B cell (primary cell): Measurements from ENCODE around the gene GSDME. TPM values are rescaled to one million over a fixed set of nuclear protein-coding genes. Genes with fewer than 3 reads are reported as not detected.

Experiments
- ATAC-seq: fragments of 200-7000 bp; cut with Tn5 transposase; one replicate; pipeline ENCODE4 v1.10.0; 2021; ENCODE audit warnings: low read depth, mild to moderate bottlenecking, moderate number of reproducible peaks, moderate library complexity
- CTCF ChIA-PET: fragments of 350-600 bp; sonication (Branson Sonifier 250); formaldehyde crosslinking; loops from one replicate; lab custom pipeline; 2021; ENCODE audit warnings: antibody characterized with exemption, inconsistent platforms; lab: Charles Lee
- POLR2A ChIA-PET: fragments of 350-600 bp; sonication (Branson Sonifier 250); formaldehyde crosslinking; loops from one replicate; lab custom pipeline; 2021; ENCODE audit warnings: antibody characterized with exemption; lab: Charles Lee
- DNase-seq: peaks from one replicate; pipeline ENCODE4 v3.0.0; 2013
- H2AFZ ChIP-seq: 2 replicates; pipeline ENCODE4 v1.6.1; 2012; ENCODE audit warnings: mild to moderate bottlenecking, low read depth, low read length; ENCODE audit not compliant: insufficient read depth, poor library complexity, severe bottlenecking
- H3K27ac ChIP-seq, 2 donors: 1 replicate in 1 of 2; 2 replicates in 1 of 2; pipeline ENCODE4 v1.5.1; 2012 to 2013; ENCODE audit warnings: low read length in 2 of 2, mild to moderate bottlenecking in 2 of 2, moderate library complexity in 1 of 2
- H3K27me3 ChIP-seq, 4 experiments: fragments of 200-600 bp in 1 of 4; sonication (generic) in 1 of 4; replicated peaks in 1 of 4; 1 replicate in 2 of 4; 2 replicates in 2 of 4; pipeline versions ENCODE4 v1.6.1 to v1.7.0; 2013 to 2016; ENCODE audit warnings: low read length in 3 of 4, mild to moderate bottlenecking in 2 of 4, mixed read lengths in 1 of 4, moderate library complexity in 1 of 4; ENCODE audit not compliant: insufficient read depth in 4 of 4, control insufficient read depth in 3 of 4; ENCODE audit errors: control extremely low read depth in 1 of 4
- H3K36me3 ChIP-seq, 2 experiments: replicated peaks in 1 of 2; 1 replicate in 1 of 2; 2 replicates in 1 of 2; pipeline versions ENCODE4 v1.6.1 to v1.7.1; 2013; ENCODE audit warnings: low read length in 1 of 2; ENCODE audit not compliant: insufficient read depth in 2 of 2, control insufficient read depth in 1 of 2; ENCODE audit errors: control extremely low read depth in 1 of 2, extremely low read depth in 1 of 2
- H3K4me1 ChIP-seq, 2 donors: fragments of 200-600 bp in 1 of 2; sonication (generic) in 1 of 2; 1 replicate in 1 of 2; 2 replicates in 1 of 2; pipeline versions ENCODE4 v1.5.1 to v1.6.1; 2013 to 2017; ENCODE audit warnings: low read length in 2 of 2; ENCODE audit not compliant: control insufficient read depth in 2 of 2, insufficient read depth in 2 of 2
- H3K4me2 ChIP-seq: replicated peaks from 2 replicates; pipeline ENCODE3; 2012; ENCODE audit warnings: mild to moderate bottlenecking, low read depth, low read length; ENCODE audit not compliant: poor library complexity, severe bottlenecking
- H3K4me3 ChIP-seq, 5 experiments: fragments of 200-600 bp in 1 of 5; sonication (generic) in 1 of 5; 1 replicate in 3 of 5; 2 replicates in 2 of 5; pipeline versions ENCODE4 v1.5.1 to v1.7.0; 2011 to 2016; ENCODE audit warnings: low read length in 4 of 5, mild to moderate bottlenecking in 4 of 5, low read depth in 2 of 5, control low read depth in 1 of 5, moderate library complexity in 1 of 5; ENCODE audit not compliant: insufficient read depth in 1 of 5; ENCODE audit errors: control extremely low read depth in 1 of 5, extremely low read depth in 1 of 5
- H3K79me2 ChIP-seq: fragments of 200-600 bp; sonication (generic); one replicate; pipeline ENCODE4 v1.6.0; 2016; ENCODE audit warnings: low read length; ENCODE audit not compliant: control insufficient read depth, insufficient read depth
- H3K9ac ChIP-seq: fragments of 200-600 bp; sonication (generic); 2 replicates; pipeline ENCODE4 v1.6.1; 2017; ENCODE audit warnings: mild to moderate bottlenecking, low read length, moderate library complexity
- H3K9me3 ChIP-seq, 3 donors: one replicate each; pipeline versions ENCODE4 v1.6.1 to v1.7.1; 2013; ENCODE audit warnings: low read length in 2 of 3; ENCODE audit not compliant: control insufficient read depth in 2 of 3, insufficient read depth in 1 of 3; ENCODE audit errors: control extremely low read depth in 1 of 3
- H4K20me1 ChIP-seq: 2 replicates; pipeline ENCODE4 v1.6.0; 2012; ENCODE audit warnings: mild to moderate bottlenecking, low read length; ENCODE audit not compliant: insufficient read depth, control insufficient read depth, poor library complexity, severe bottlenecking
- H3K27ac Mint-ChIP-seq: one replicate; pipeline ENCODE4 v1.8.0; 2021; ENCODE audit warnings: mixed read lengths
- H3K27me3 Mint-ChIP-seq: one replicate; pipeline ENCODE4 v1.8.0; 2021; ENCODE audit warnings: mixed read lengths
- H3K4me1 Mint-ChIP-seq: one replicate; pipeline ENCODE4 v1.8.0; 2021; ENCODE audit warnings: mixed read lengths
- H3K4me3 Mint-ChIP-seq: one replicate; pipeline ENCODE4 v1.8.0; 2021; ENCODE audit warnings: mixed read lengths
- H3K9me3 Mint-ChIP-seq: one replicate; pipeline ENCODE4 v1.8.0; 2022; ENCODE audit warnings: mixed read lengths; ENCODE audit not compliant: insufficient read depth
- CTCF ChIP-seq: fragments of 200-600 bp; IDR thresholded peaks from one replicate; pipeline ENCODE4 v1.8.0; 2022; ENCODE audit warnings: antibody characterized with exemption, mild to moderate bottlenecking
- EZH2 ChIP-seq: IDR thresholded peaks from 2 replicates; pipeline ENCODE4 v1.6.1; 2012; ENCODE audit warnings: borderline replicate concordance, low read depth, mild to moderate bottlenecking, moderate library complexity, low read length; ENCODE audit not compliant: insufficient read depth, poor library complexity, severe bottlenecking
- WGBS: methylation state at CpG from one replicate; pipeline ENCODE4 v1.1.5; 2013; ENCODE audit warnings: missing lambda C conversion rate; ENCODE audit not compliant: insufficient coverage; 5-methylcytosine and 5-hydroxymethylcytosine counted together
- intact Hi-C: fragments of 100-400 bp; cut with micrococcal nuclease; formaldehyde crosslinking; loops from one replicate; pipeline ENCODE4 v1.10.0; 2022
- polyA plus RNA-seq: library from polyadenylated mRNA; depleted of rRNA; stranded (reverse); fragments of >200 nt; gene quantifications from 2 replicates; pipeline ENCODE4 v1.2.3, GENCODE V29; 2012
- total RNA-seq, 2 donors: library from RNA; stranded (reverse); fragments of 120-200 nt in 1 of 2; gene quantifications; 1 replicate in 1 of 2; 2 replicates in 1 of 2; pipeline versions ENCODE4 v1.2.3 to v1.2.4, GENCODE V29; 2013 to 2022

GSDME gene
- total and polyA plus RNA-seq, 2 donors (not counting 1 experiment from before 2014, with no cell fraction given): 7.0 to 11.9 TPM

- DNase-seq (peak; percentile 61), ATAC-seq (no peak)
- ChIA-PET POLR2A (interaction anchor here (0.7 kb wide), 2 partner anchors 18 to 101 kb away, joined by 4 to 7 read pairs; no protein-coding TSS in a partner anchor), CTCF (interaction anchor here (0.5 to 3.2 kb wide), 3 partner anchors 10 to 376 kb away, joined by 3 to 12 read pairs (median 5); no protein-coding TSS in a partner anchor)
- peak overlapping the region; percentile 61 to 79 for H3K27ac ChIP-seq
- H3K27me3 Mint-ChIP-seq: no peaks in the 10 kb centered on the region
- 60% methylated on average over 1 of the region's 3 CpGs for WGBS
- H3K27me3 ChIP-seq: no peaks in the 10 kb centered on the region
- H3K4me1 ChIP-seq: peaks cover 50 to 69% of the 10 kb centered on the region in 2 donors
- peaks cover 0 to 18% (median 0%) of the 10 kb centered on the region in 3 donors for H3K9me3 ChIP-seq
- TF ChIP-seq EZH2 (no peak), CTCF (no peak)
- H3K79me2 ChIP-seq: no peaks in the 10 kb centered on the region
- peaks cover 3% of the 10 kb centered on the region for H3K9me3 Mint-ChIP-seq
- no peak overlapping the region for H2AFZ ChIP-seq
- intact Hi-C loops: loop anchor here (1.0 to 10.0 kb wide), 2 partner anchors 37 to 375 kb away; partner anchors contain the start of gene GSDME
- H3K36me3 ChIP-seq: no peaks in the 10 kb centered on the region
- H3K4me2 ChIP-seq: no peak overlapping the region
- no peak overlapping the region for H3K4me3 ChIP-seq
- H4K20me1 ChIP-seq: no peaks in the 10 kb centered on the region
- peak overlapping the region; percentile 77 for H3K4me3 Mint-ChIP-seq
- H3K9ac ChIP-seq: no peak overlapping the region
- peaks cover 90% of the 10 kb centered on the region for H3K4me1 Mint-ChIP-seq
- H3K27ac Mint-ChIP-seq: peak overlapping the region; percentile 88
These were observed 37.0 kb downstream of the GSDME start for GRCh38 chr7:24720283-24720682.

- no peaks in the 10 kb centered on the region for H4K20me1 ChIP-seq
- H3K27me3 ChIP-seq: no peaks in the 10 kb centered on the region
- H3K27ac Mint-ChIP-seq: peak overlapping the region; percentile 88
- peak overlapping the region in 3 of 5 experiments; percentile 2 to 53 (median 31) for H3K4me3 ChIP-seq
- intact Hi-C loops: loop anchor here (1.0 to 10.0 kb wide), 4 partner anchors 102 to 406 kb away; partner anchors contain the start of genes CYCS, OSBPL3 and PALS2
- no peaks in the 10 kb centered on the region for H3K79me2 ChIP-seq
- H3K36me3 ChIP-seq: no peaks in the 10 kb centered on the region
- peak overlapping the region; percentile 77 for H3K4me3 Mint-ChIP-seq
- no peaks in the 10 kb centered on the region for H3K9me3 Mint-ChIP-seq
- DNase-seq (peak; percentile 86), ATAC-seq (peak; percentile 76)
- WGBS: 6% methylated on average over 11 of the region's 13 CpGs
- H3K9ac ChIP-seq: peak overlapping the region; percentile 37
- peaks cover 86% of the 10 kb centered on the region for H3K4me1 Mint-ChIP-seq
- H3K27me3 Mint-ChIP-seq: no peaks in the 10 kb centered on the region
- TF ChIP-seq EZH2 (no peak), CTCF (no peak)
- peaks cover 0 to 6% (median 0%) of the 10 kb centered on the region in 3 donors for H3K9me3 ChIP-seq
- ChIA-PET CTCF (interaction anchor here (1.0 to 3.2 kb wide), 7 partner anchors 12 to 442 kb away, joined by 3 to 12 read pairs (median 3); no protein-coding TSS in a partner anchor), POLR2A (no interaction called here)
- peak overlapping the region; percentile 64 for H3K4me2 ChIP-seq
- peak overlapping the region; percentile 61 to 79 for H3K27ac ChIP-seq
- no peak overlapping the region for H2AFZ ChIP-seq
- peaks cover 54 to 68% of the 10 kb centered on the region in 2 donors for H3K4me1 ChIP-seq
These were observed 38.2 kb downstream of the GSDME start for GRCh38 chr7:24718977-24719491.
